ENCODE measurements around the gene NEU4. TPM values are rescaled to one million over a fixed set of nuclear protein-coding genes. Genes with fewer than 3 reads are reported as not detected.

Gene NEU4
- total and polyA plus RNA-seq, 9 of the 15 experiments (the other 6 are each of a cell fraction or from before 2014, with no cell fraction given), result 0.01 to 0.40 TPM; not detected in 7

DNA sequence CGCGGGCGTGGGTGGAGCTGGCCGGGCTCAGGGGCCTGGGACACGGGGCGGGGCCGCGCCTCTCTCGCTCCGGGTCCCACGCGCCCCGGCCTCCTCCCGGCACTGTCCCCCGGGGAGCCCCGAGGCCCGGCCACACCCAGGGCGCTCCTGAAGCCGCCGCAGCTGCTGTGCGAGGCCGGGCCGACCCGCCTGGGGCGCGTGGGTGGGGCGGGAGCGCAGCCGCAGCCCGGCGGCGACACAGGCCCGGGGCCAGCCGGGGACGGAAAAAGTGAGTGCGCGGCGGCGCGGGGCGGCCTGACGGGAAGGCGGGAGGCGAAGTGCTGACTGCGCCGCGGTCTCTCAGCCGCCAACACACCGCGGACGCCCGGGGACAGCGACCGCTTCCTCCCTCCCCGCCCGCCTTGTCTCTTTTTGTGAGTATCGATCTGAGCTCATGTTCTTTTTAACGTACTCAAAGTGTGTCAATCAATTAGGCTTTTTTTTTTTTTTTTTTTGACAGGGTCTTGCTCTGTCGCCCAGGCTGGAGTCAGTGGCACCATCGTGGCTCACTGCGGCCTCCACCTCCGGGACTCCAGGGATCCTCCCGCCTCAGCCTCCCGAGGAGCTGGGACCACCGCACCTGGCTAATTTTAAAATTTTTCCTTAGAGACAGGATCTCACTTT, 35.2 kb downstream of the NEU4 start (continued):
- TF ChIP-seq, protein P1, sequence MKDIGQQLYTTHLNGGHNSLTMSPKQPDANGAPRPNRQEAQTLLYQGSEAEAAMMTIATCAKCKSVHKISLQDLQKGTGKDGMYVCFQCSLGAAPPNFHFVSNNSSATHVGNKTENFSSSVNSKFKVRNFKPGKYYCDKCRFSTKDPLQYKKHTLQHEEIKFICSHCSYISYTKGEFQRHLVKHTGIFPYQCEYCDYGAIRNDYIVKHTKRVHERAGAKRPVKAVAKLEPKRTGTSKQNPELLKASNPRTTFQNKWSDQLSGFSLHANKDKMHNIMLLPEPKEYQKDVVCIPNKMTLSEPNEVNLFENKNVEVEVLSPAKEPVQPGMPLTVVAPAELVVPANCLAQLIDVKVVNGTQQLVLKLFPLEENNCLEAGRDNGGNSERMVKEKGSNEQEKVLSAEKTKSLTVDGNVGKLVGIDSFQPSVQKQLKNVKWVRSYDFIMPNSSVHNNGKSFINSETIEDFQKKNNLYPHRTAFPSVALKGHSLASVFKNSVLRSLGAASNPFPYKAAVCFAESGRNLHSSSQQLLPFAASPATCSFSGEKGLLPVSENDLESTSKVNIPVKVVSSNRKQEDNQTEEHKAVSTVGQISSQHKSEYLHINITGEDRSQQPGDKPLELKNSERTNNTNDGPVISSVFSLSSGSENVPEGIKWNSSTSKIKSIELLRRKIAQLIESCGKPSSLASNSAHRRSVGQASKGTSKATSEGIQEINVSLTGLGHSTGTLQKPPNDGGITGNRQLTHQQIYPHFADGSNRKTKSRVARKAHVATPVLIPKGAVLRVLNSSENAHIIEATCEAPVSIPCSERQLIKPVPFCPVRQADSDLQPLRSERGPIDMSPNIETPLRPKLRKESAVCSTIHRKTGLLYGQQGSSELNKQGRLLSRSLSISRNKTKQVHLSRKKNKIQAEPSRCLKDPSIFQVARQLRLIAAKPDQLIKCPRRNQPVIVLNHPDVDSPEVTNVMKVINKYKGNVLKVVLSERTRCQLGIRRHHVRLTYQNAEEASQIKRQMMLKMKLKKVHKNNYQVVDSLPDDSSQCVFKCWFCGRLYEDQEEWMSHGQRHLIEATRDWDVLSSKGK (CRISPR knock-in tag; IDR thresholded peaks at IDR 0.05), result no peak
- TF ChIP-seq ESRRB (CRISPR knock-in tag; IDR thresholded peaks at IDR 0.05; ENCODE audit: borderline replicate concordance) (no peak), ZNF764 (CRISPR knock-in tag; IDR thresholded peaks at IDR 0.05; ENCODE audit: low read depth) (no peak), ZNF124 (CRISPR knock-in tag; IDR thresholded peaks at IDR 0.05) (no peak), SLC30A9 (CRISPR knock-in tag; IDR thresholded peaks at IDR 0.05) (no peak), NR2C2 (CRISPR knock-in tag; IDR thresholded peaks at IDR 0.05) (0 out of 2 replicates have a peak, but pooled peaks have one; percentile 23), NR2C2 (tag; IDR thresholded peaks at IDR 0.05) (no peak), ZFPM2 (CRISPR knock-in tag; IDR thresholded peaks at IDR 0.05) (no peak), DDX20 (tag; IDR thresholded peaks at IDR 0.05; ENCODE audit: low read depth) (no peak), GATAD2A (IDR thresholded peaks at IDR 0.05) (no peak), POLR2G (IDR thresholded peaks at IDR 0.05; ENCODE audit: low read depth, low read length) (peak; percentile 84), CBX5 (IDR thresholded peaks at IDR 0.05; ENCODE audit: borderline replicate concordance, low read depth) (no peak), ZNF586 (CRISPR knock-in tag; conservative IDR thresholded peaks at IDR 0.05) (no peak), SRSF1 (IDR thresholded peaks at IDR 0.05; ENCODE audit: low read depth, low read length) (no peak), MTA3 (IDR thresholded peaks at IDR 0.05; ENCODE audit: borderline replicate concordance) (no peak), NR2C1 (IDR thresholded peaks at IDR 0.05) (no peak), NR2C1 (tag; IDR thresholded peaks at IDR 0.05) (no peak), PYGO2 (tag; IDR thresholded peaks at IDR 0.05) (no peak), CSDE1 (IDR thresholded peaks at IDR 0.05) (no peak)
- TF ChIP-seq, protein P2, sequence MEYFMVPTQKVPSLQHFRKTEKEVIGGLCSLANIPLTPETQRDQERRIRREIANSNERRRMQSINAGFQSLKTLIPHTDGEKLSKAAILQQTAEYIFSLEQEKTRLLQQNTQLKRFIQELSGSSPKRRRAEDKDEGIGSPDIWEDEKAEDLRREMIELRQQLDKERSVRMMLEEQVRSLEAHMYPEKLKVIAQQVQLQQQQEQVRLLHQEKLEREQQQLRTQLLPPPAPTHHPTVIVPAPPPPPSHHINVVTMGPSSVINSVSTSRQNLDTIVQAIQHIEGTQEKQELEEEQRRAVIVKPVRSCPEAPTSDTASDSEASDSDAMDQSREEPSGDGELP (CRISPR knock-in tag; IDR thresholded peaks at IDR 0.05; ENCODE audit: borderline replicate concordance), result no peak
- TF ChIP-seq, protein P3, sequence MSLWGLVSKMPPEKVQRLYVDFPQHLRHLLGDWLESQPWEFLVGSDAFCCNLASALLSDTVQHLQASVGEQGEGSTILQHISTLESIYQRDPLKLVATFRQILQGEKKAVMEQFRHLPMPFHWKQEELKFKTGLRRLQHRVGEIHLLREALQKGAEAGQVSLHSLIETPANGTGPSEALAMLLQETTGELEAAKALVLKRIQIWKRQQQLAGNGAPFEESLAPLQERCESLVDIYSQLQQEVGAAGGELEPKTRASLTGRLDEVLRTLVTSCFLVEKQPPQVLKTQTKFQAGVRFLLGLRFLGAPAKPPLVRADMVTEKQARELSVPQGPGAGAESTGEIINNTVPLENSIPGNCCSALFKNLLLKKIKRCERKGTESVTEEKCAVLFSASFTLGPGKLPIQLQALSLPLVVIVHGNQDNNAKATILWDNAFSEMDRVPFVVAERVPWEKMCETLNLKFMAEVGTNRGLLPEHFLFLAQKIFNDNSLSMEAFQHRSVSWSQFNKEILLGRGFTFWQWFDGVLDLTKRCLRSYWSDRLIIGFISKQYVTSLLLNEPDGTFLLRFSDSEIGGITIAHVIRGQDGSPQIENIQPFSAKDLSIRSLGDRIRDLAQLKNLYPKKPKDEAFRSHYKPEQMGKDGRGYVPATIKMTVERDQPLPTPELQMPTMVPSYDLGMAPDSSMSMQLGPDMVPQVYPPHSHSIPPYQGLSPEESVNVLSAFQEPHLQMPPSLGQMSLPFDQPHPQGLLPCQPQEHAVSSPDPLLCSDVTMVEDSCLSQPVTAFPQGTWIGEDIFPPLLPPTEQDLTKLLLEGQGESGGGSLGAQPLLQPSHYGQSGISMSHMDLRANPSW (CRISPR knock-in tag; IDR thresholded peaks at IDR 0.05), result no peak
- TF ChIP-seq, protein P4, sequence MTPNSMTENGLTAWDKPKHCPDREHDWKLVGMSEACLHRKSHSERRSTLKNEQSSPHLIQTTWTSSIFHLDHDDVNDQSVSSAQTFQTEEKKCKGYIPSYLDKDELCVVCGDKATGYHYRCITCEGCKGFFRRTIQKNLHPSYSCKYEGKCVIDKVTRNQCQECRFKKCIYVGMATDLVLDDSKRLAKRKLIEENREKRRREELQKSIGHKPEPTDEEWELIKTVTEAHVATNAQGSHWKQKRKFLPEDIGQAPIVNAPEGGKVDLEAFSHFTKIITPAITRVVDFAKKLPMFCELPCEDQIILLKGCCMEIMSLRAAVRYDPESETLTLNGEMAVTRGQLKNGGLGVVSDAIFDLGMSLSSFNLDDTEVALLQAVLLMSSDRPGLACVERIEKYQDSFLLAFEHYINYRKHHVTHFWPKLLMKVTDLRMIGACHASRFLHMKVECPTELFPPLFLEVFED (CRISPR knock-in tag; conservative IDR thresholded peaks at IDR 0.05), result no peak

All from K562 (cell line).